ENCODE data around the gene MYL6. TPM values are rescaled to one million over a fixed set of nuclear protein-coding genes. Genes with fewer than 3 reads are reported as not detected.

The MYL6 gene
- polyA plus RNA-seq, 1 donor from 2014 or later, result 3,234 TPM

- H3K9ac ChIP-seq (ENCODE audit: low read length), result no peak overlapping the region
- no peaks in the 10 kb centered on the region for H3K27me3 ChIP-seq (ENCODE audit: insufficient read depth, low read depth, low read length)
- H3K9me3 ChIP-seq (ENCODE audit: low read length), result no peaks in the 10 kb centered on the region
- H3K4me3 ChIP-seq (ENCODE audit: low read length), result no peak overlapping the region
- H3K36me3 ChIP-seq (ENCODE audit: insufficient read depth, low read length), result peaks cover 15% of the 10 kb centered on the region
- H2AFZ ChIP-seq (ENCODE audit: low read depth, low read length), result no peak overlapping the region
- no peaks in the 10 kb centered on the region for H3F3A ChIP-seq (ENCODE audit: insufficient read depth, low read length, poor library complexity, severe bottlenecking)
- H3K79me2 ChIP-seq (replicated peaks; ENCODE audit: insufficient read depth, low read length), result no peaks in the 10 kb centered on the region
- TF ChIP-seq SMC3 (conservative IDR thresholded peaks at IDR 0.05; ENCODE audit: poor library complexity) (no peak), CTCF (IDR thresholded peaks at IDR 0.05; ENCODE audit: poor library complexity, severe bottlenecking) (no peak), TAF1 (IDR thresholded peaks at IDR 0.05; ENCODE audit: low read depth) (no peak), REST (IDR thresholded peaks at IDR 0.05; ENCODE audit: borderline replicate concordance) (no peak), POLR2AphosphoS5 (IDR thresholded peaks at IDR 0.05) (no peak), RAD21 (conservative IDR thresholded peaks at IDR 0.05) (no peak), EP300 (conservative IDR thresholded peaks at IDR 0.05; ENCODE audit: poor library complexity, severe bottlenecking) (no peak), EZH2 (IDR thresholded peaks at IDR 0.05; ENCODE audit: borderline replicate concordance, insufficient read depth, low read length, poor library complexity, severe bottlenecking) (no peak), MXI1 (conservative IDR thresholded peaks at IDR 0.05; ENCODE audit: poor library complexity, severe bottlenecking) (no peak)
- no peaks in the 10 kb centered on the region for H4K20me1 ChIP-seq (ENCODE audit: insufficient read depth)
- no peak overlapping the region for H3K4me2 ChIP-seq (ENCODE audit: low read length)
- no peak overlapping the region for H3K27ac ChIP-seq (ENCODE audit: low read length)
- H3K9me2 ChIP-seq (ENCODE audit: insufficient read depth, low read length), result no peaks in the 10 kb centered on the region
Observed at GRCh38 chr12:56178347-56178746, 20.2 kb downstream of the MYL6 start.

DNA sequence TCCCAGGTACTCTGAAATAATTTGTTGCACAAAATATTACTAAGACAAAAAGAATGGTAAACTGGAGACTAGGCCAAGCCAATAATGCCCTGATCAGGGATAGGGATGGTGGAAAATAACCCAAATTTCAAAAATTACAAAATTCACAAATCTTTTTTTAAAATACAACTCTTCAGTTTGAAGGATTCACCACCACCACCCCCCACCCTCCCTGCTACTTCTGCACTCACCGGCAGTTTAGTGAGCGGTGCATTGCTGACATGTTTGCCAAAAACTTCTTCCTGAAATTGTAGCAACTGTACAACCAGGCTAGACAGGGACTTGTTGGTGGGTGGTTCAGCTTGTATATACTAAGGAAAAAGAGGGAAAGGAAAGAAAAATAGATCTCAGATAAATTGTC, 28.8 kb downstream of the MYL6 start:
- Histone ChIP-seq H3K4me2 (ENCODE audit: low read length) (peak overlapping the region; percentile 95), H3F3A (ENCODE audit: insufficient read depth, low read length, poor library complexity, severe bottlenecking) (peaks cover 7% of the 10 kb centered on the region), H3K27me3 (ENCODE audit: insufficient read depth, low read depth, low read length) (no peaks in the 10 kb centered on the region), H4K20me1 (ENCODE audit: insufficient read depth) (no peaks in the 10 kb centered on the region), H3K4me3 (ENCODE audit: low read length) (peak overlapping the region; percentile 97), H3K9me3 (ENCODE audit: low read length) (no peaks in the 10 kb centered on the region), H3K27ac (ENCODE audit: low read length) (no peak overlapping the region), H3K36me3 (ENCODE audit: insufficient read depth, low read length) (peaks cover 14% of the 10 kb centered on the region), H3K9me2 (ENCODE audit: insufficient read depth, low read length) (no peaks in the 10 kb centered on the region), H3K9ac (ENCODE audit: low read length) (peak overlapping the region; percentile 99), H3K79me2 (replicated peaks; ENCODE audit: insufficient read depth, low read length) (peaks cover 35% of the 10 kb centered on the region), H2AFZ (ENCODE audit: low read depth, low read length) (no peak overlapping the region)
- TF ChIP-seq POLR2AphosphoS5 (IDR thresholded peaks at IDR 0.05), result no peak
- TF ChIP-seq MXI1 (conservative IDR thresholded peaks at IDR 0.05; ENCODE audit: poor library complexity, severe bottlenecking), result no peak
- TF ChIP-seq EP300 (conservative IDR thresholded peaks at IDR 0.05; ENCODE audit: poor library complexity, severe bottlenecking), result no peak
- TF ChIP-seq EZH2 (IDR thresholded peaks at IDR 0.05; ENCODE audit: borderline replicate concordance, insufficient read depth, low read length, poor library complexity, severe bottlenecking), result no peak
- TF ChIP-seq REST (IDR thresholded peaks at IDR 0.05; ENCODE audit: borderline replicate concordance), result no peak
- no peak for TF ChIP-seq TAF1 (IDR thresholded peaks at IDR 0.05; ENCODE audit: low read depth)
